Karpas-422 (cell line): Measurements from ENCODE around the gene SCAF1. TPM values are rescaled to one million over a fixed set of nuclear protein-coding genes. Genes with fewer than 3 reads are reported as not detected.

ENCODE experiments used
- DNase-seq: peaks from one replicate; pipeline ENCODE4 v3.0.0-alpha.2; 2015
- H2AFZ ChIP-seq: fragments of 200-600 bp; sonication (generic); 2 replicates; pipeline ENCODE4 v1.6.1; 2014; ENCODE audit warnings: antibody characterized with exemption, low read length, mixed read lengths
- H3K27ac ChIP-seq: fragments of 200-600 bp; sonication (generic); 2 replicates; pipeline ENCODE4 v1.5.1; 2014; ENCODE audit warnings: mild to moderate bottlenecking, low read length, moderate library complexity
- H3K27me3 ChIP-seq: fragments of 200-600 bp; sonication (generic); 2 replicates; pipeline ENCODE4 v1.6.1; 2014; ENCODE audit warnings: low read length, mixed read lengths
- H3K36me3 ChIP-seq: fragments of 200-600 bp; sonication (generic); 2 replicates; pipeline ENCODE4 v1.6.1; 2014; ENCODE audit warnings: low read length, mixed read lengths; ENCODE audit not compliant: insufficient read depth
- H3K4me1 ChIP-seq: fragments of 200-600 bp; sonication (generic); 2 replicates; pipeline ENCODE4 v1.6.1; 2014; ENCODE audit warnings: mild to moderate bottlenecking, low read length, mixed read lengths
- H3K4me2 ChIP-seq: fragments of 200-600 bp; sonication (generic); 2 replicates; pipeline ENCODE4 v1.6.1; 2014; ENCODE audit warnings: low read length, low read depth, mild to moderate bottlenecking; ENCODE audit not compliant: poor library complexity, severe bottlenecking
- H3K4me3 ChIP-seq: fragments of 200-600 bp; sonication (generic); 2 replicates; pipeline ENCODE4 v1.5.1; 2014; ENCODE audit warnings: mild to moderate bottlenecking, antibody characterized with exemption, low read length, mixed read lengths
- H3K79me2 ChIP-seq: fragments of 200-600 bp; sonication (generic); 2 replicates; pipeline ENCODE4 v1.6.1; 2014; ENCODE audit warnings: mild to moderate bottlenecking, low read length, mixed read lengths
- H3K9ac ChIP-seq: fragments of 200-600 bp; sonication (generic); 2 replicates; pipeline ENCODE4 v1.6.0; 2014; ENCODE audit warnings: low read length
- H3K9me2 ChIP-seq: fragments of 200-600 bp; sonication (generic), shearing (Covaris generic); replicated peaks from 2 replicates; pipeline ENCODE4 v1.6.0; 2014; ENCODE audit warnings: mild to moderate bottlenecking, low read length, moderate library complexity; ENCODE audit not compliant: insufficient read depth
- H3K9me3 ChIP-seq: fragments of 300-700, 200-600 bp; sonication (generic); 2 replicates; pipeline ENCODE4 v1.6.1; 2014; ENCODE audit warnings: low read length, mixed read lengths
- H4K20me1 ChIP-seq: fragments of 200-600 bp; sonication (generic); 2 replicates; pipeline ENCODE4 v1.6.1; 2014; ENCODE audit warnings: mild to moderate bottlenecking, antibody characterized with exemption, low read length, low read depth; ENCODE audit not compliant: insufficient read depth
- total RNA-seq: library from RNA; depleted of rRNA; stranded (reverse); fragments of >200 nt; shearing (Covaris generic); gene quantifications from 2 replicates; pipeline ENCODE4 v1.2.3, GENCODE V29; 2014; ENCODE audit warnings: low replicate concordance

The SCAF1 gene
- total RNA-seq, 1 experiment from 2014 or later: 8.3 TPM

- Histone ChIP-seq H3K9ac (no peak overlapping the region), H3K4me3 (no peak overlapping the region), H3K9me3 (no peaks in the 10 kb centered on the region), H3K79me2 (peaks cover 9% of the 10 kb centered on the region), H3K27me3 (no peaks in the 10 kb centered on the region), H3K4me2 (no peak overlapping the region), H2AFZ (no peak overlapping the region), H3K27ac (no peak overlapping the region), H4K20me1 (peaks cover 35% of the 10 kb centered on the region), H3K9me2 (no peaks in the 10 kb centered on the region), H3K4me1 (no peaks in the 10 kb centered on the region), H3K36me3 (peaks cover 40% of the 10 kb centered on the region)
- no peak for DNase-seq
Measured at GRCh38 chr19:49686503-49687088, 44.6 kb downstream of the SCAF1 start.

DNA sequence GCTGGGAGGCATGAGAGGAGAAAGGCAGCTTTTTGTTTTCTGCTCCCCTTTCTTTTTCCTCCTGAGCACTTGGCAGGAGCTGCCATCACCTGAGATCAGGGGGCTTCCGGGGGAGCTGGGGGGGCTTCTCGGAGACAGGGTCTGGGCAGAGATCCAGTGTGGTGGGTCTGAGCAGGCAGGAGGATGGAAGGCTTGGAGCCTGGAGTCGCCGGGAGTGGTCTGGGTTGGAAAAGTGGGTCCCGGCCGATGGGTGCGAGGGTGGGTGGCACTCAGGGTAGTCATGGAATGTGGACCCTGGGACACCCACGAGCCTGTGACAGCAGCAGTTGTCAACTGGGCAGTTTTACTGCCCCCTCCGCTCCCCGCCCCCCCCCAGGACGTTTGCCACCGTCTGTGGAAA lies 45.1 kb downstream of the SCAF1 start:
- H3K36me3 ChIP-seq: peaks cover 35% of the 10 kb centered on the region
- H3K4me3 ChIP-seq: no peak overlapping the region
- H3K4me1 ChIP-seq: no peaks in the 10 kb centered on the region
- H4K20me1 ChIP-seq: peaks cover 30% of the 10 kb centered on the region
- peaks cover 4% of the 10 kb centered on the region for H3K79me2 ChIP-seq
- DNase-seq: no peak
- no peaks in the 10 kb centered on the region for H3K27me3 ChIP-seq
- no peak overlapping the region for H3K27ac ChIP-seq
- H3K9me3 ChIP-seq: no peaks in the 10 kb centered on the region
- no peak overlapping the region for H3K9ac ChIP-seq
- no peak overlapping the region for H2AFZ ChIP-seq
- H3K9me2 ChIP-seq: no peaks in the 10 kb centered on the region
- no peak overlapping the region for H3K4me2 ChIP-seq

DNA sequence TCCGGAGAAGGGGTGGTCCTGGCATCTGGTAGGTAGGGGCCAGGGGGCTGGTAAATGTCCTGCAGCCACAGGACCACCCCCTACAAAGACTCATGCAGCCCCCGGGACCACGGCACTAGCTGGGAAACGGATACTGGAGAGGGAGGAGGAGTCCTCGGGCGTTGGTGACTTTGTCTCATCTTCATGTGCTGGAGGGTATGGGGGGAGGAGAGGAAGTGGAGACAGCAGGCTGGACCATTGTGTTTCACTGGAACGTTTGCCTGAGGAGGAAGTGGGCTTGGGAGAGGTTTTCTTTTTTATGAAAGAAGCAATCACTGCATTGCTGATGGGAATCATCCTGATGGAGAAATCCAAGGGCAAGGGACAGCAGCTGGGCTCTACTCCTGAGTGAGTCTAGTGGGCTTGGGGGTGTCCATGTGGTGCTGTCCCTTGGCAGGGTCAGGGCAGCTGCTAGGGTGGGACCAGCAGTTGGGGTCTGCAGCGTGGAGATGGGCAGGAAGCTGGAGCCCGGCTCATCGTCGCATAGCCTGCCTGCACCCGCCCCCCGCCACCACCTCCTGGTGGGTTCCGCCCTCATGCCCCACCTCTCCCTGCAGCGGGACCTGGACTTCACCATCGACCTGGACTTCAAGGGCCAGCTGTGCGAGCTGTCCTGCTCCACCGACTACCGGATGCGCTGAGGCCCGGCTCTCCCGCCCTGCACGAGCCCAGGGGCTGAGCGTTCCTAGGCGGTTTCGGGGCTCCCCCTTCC lies 45.7 kb downstream of the SCAF1 start:
- no peak overlapping the region for H3K4me2 ChIP-seq
- H3K9me2 ChIP-seq: no peaks in the 10 kb centered on the region
- H2AFZ ChIP-seq: no peak overlapping the region
- H3K9ac ChIP-seq: no peak overlapping the region
- H3K4me3 ChIP-seq: no peak overlapping the region
- peaks cover 29% of the 10 kb centered on the region; the same call in 1 of the 2 replicates for H4K20me1 ChIP-seq
- H3K79me2 ChIP-seq: no peaks in the 10 kb centered on the region; the same call in 1 of the 2 replicates
- no peaks in the 10 kb centered on the region for H3K4me1 ChIP-seq
- H3K36me3 ChIP-seq: peaks cover 30% of the 10 kb centered on the region
- H3K27ac ChIP-seq: no peak overlapping the region
- no peak for DNase-seq
- no peaks in the 10 kb centered on the region for H3K9me3 ChIP-seq
- H3K27me3 ChIP-seq: no peaks in the 10 kb centered on the region

- DNase-seq: no peak
- Histone ChIP-seq H3K4me2 (no peak overlapping the region), H2AFZ (no peak overlapping the region), H3K36me3 (peaks cover 24% of the 10 kb centered on the region), H3K27ac (no peak overlapping the region), H3K9me3 (no peaks in the 10 kb centered on the region), H3K9me2 (no peaks in the 10 kb centered on the region), H3K9ac (no peak overlapping the region), H3K27me3 (no peaks in the 10 kb centered on the region), H4K20me1 (peaks cover 25% of the 10 kb centered on the region; the same call in 1 of the 2 replicates), H3K4me3 (no peak overlapping the region), H3K79me2 (no peaks in the 10 kb centered on the region; the same call in 1 of the 2 replicates), H3K4me1 (no peaks in the 10 kb centered on the region)
Measured at GRCh38 chr19:49688531-49689132, 46.6 kb downstream of the SCAF1 start.

GRCh38 chr19:49689133-49690078 lies 47.4 kb downstream of the SCAF1 start, which contains the start of gene ADM5:
TSS of gene ADM5 (plus strand) at chr19:49689594. CDS start at chr19:49689838, 244 bp downstream.
- no peak within 1 kb of the TSS for H2AFZ ChIP-seq
- H3K4me3 ChIP-seq: no peak within 1 kb of the TSS
- H3K4me2 ChIP-seq: no peak within 1 kb of the TSS
- no peak within 1 kb of the TSS for H3K9ac ChIP-seq
- no peaks in the 10 kb centered on the region; the same call in 1 of the 2 replicates for H3K79me2 ChIP-seq
- no peak within 1 kb of the TSS for H3K27ac ChIP-seq
- DNase-seq: no peak
- no peaks in the 10 kb centered on the region for H3K27me3 ChIP-seq
- no peaks in the 10 kb centered on the region for H3K9me2 ChIP-seq
- no peaks in the 10 kb centered on the region for H3K9me3 ChIP-seq
- no peaks in the 10 kb centered on the region for H3K4me1 ChIP-seq
- peaks cover 18% of the 10 kb centered on the region for H3K36me3 ChIP-seq
- H4K20me1 ChIP-seq: peaks cover 18% of the 10 kb centered on the region; the same call in 1 of the 2 replicates

GRCh38 chr19:49690079-49690655 lies 48.2 kb downstream of the SCAF1 start:
- Histone ChIP-seq H4K20me1 (peaks cover 11% of the 10 kb centered on the region; the same call in 1 of the 2 replicates), H3K9me2 (no peaks in the 10 kb centered on the region), H3K9ac (no peak overlapping the region), H3K4me2 (no peak overlapping the region), H3K27ac (no peak overlapping the region), H3K36me3 (peaks cover 11% of the 10 kb centered on the region), H3K79me2 (no peaks in the 10 kb centered on the region), H3K9me3 (no peaks in the 10 kb centered on the region), H3K4me1 (no peaks in the 10 kb centered on the region), H3K27me3 (no peaks in the 10 kb centered on the region), H3K4me3 (no peak overlapping the region), H2AFZ (no peak overlapping the region)
- DNase-seq: no peak

GRCh38 chr19:49690656-49691242 lies 48.7 kb downstream of the SCAF1 start, which contains the start of gene CPT1C:
TSS of gene CPT1C (plus strand) at chr19:49691116. CDS start at chr19:49692253, 1,137 bp downstream.
- no peak within 1 kb of the TSS for H3K27ac ChIP-seq
- no peaks in the 10 kb centered on the region for H3K4me1 ChIP-seq
- peak; percentile 55 for DNase-seq
- no peaks in the 10 kb centered on the region for H3K9me2 ChIP-seq
- no peak within 1 kb of the TSS for H3K4me3 ChIP-seq
- H3K27me3 ChIP-seq: no peaks in the 10 kb centered on the region
- H4K20me1 ChIP-seq: peaks cover 5% of the 10 kb centered on the region; the same call in 1 of the 2 replicates
- H3K9ac ChIP-seq: no peak within 1 kb of the TSS
- H3K9me3 ChIP-seq: no peaks in the 10 kb centered on the region
- H2AFZ ChIP-seq: no peak within 1 kb of the TSS
- no peak within 1 kb of the TSS for H3K4me2 ChIP-seq
- no peaks in the 10 kb centered on the region for H3K79me2 ChIP-seq
- H3K36me3 ChIP-seq: peaks cover 5% of the 10 kb centered on the region; the same call in 1 of the 2 replicates
